B cell (primary cell): ENCODE measurements around the gene PCDHA11. TPM values are rescaled to one million over a fixed set of nuclear protein-coding genes. Genes with fewer than 3 reads are reported as not detected.

Experiments
- ATAC-seq: fragments of 200-7000 bp; cut with Tn5 transposase; one replicate; pipeline ENCODE4 v1.10.0; 2021; ENCODE audit warnings: low read depth, mild to moderate bottlenecking, moderate number of reproducible peaks, moderate library complexity
- CTCF ChIA-PET: fragments of 350-600 bp; sonication (Branson Sonifier 250); formaldehyde crosslinking; loops from one replicate; lab custom pipeline; 2021; ENCODE audit warnings: antibody characterized with exemption, inconsistent platforms; lab: Charles Lee
- POLR2A ChIA-PET: fragments of 350-600 bp; sonication (Branson Sonifier 250); formaldehyde crosslinking; loops from one replicate; lab custom pipeline; 2021; ENCODE audit warnings: antibody characterized with exemption; lab: Charles Lee
- DNase-seq: peaks from one replicate; pipeline ENCODE4 v3.0.0; 2013
- H2AFZ ChIP-seq: 2 replicates; pipeline ENCODE4 v1.6.1; 2012; ENCODE audit warnings: mild to moderate bottlenecking, low read depth, low read length; ENCODE audit not compliant: insufficient read depth, poor library complexity, severe bottlenecking
- H3K27ac ChIP-seq, 2 donors: 1 replicate in 1 of 2; 2 replicates in 1 of 2; pipeline ENCODE4 v1.5.1; 2012 to 2013; ENCODE audit warnings: low read length in 2 of 2, mild to moderate bottlenecking in 2 of 2, moderate library complexity in 1 of 2
- H3K27me3 ChIP-seq, 4 experiments: fragments of 200-600 bp in 1 of 4; sonication (generic) in 1 of 4; replicated peaks in 1 of 4; 1 replicate in 2 of 4; 2 replicates in 2 of 4; pipeline versions ENCODE4 v1.6.1 to v1.7.0; 2013 to 2016; ENCODE audit warnings: low read length in 3 of 4, mild to moderate bottlenecking in 2 of 4, mixed read lengths in 1 of 4, moderate library complexity in 1 of 4; ENCODE audit not compliant: insufficient read depth in 4 of 4, control insufficient read depth in 3 of 4; ENCODE audit errors: control extremely low read depth in 1 of 4
- H3K36me3 ChIP-seq, 2 experiments: replicated peaks in 1 of 2; 1 replicate in 1 of 2; 2 replicates in 1 of 2; pipeline versions ENCODE4 v1.6.1 to v1.7.1; 2013; ENCODE audit warnings: low read length in 1 of 2; ENCODE audit not compliant: insufficient read depth in 2 of 2, control insufficient read depth in 1 of 2; ENCODE audit errors: control extremely low read depth in 1 of 2, extremely low read depth in 1 of 2
- H3K4me1 ChIP-seq, 2 donors: fragments of 200-600 bp in 1 of 2; sonication (generic) in 1 of 2; 1 replicate in 1 of 2; 2 replicates in 1 of 2; pipeline versions ENCODE4 v1.5.1 to v1.6.1; 2013 to 2017; ENCODE audit warnings: low read length in 2 of 2; ENCODE audit not compliant: control insufficient read depth in 2 of 2, insufficient read depth in 2 of 2
- H3K4me2 ChIP-seq: replicated peaks from 2 replicates; pipeline ENCODE3; 2012; ENCODE audit warnings: mild to moderate bottlenecking, low read depth, low read length; ENCODE audit not compliant: poor library complexity, severe bottlenecking
- H3K4me3 ChIP-seq, 5 experiments: fragments of 200-600 bp in 1 of 5; sonication (generic) in 1 of 5; 1 replicate in 3 of 5; 2 replicates in 2 of 5; pipeline versions ENCODE4 v1.5.1 to v1.7.0; 2011 to 2016; ENCODE audit warnings: low read length in 4 of 5, mild to moderate bottlenecking in 4 of 5, low read depth in 2 of 5, control low read depth in 1 of 5, moderate library complexity in 1 of 5; ENCODE audit not compliant: insufficient read depth in 1 of 5; ENCODE audit errors: control extremely low read depth in 1 of 5, extremely low read depth in 1 of 5
- H3K79me2 ChIP-seq: fragments of 200-600 bp; sonication (generic); one replicate; pipeline ENCODE4 v1.6.0; 2016; ENCODE audit warnings: low read length; ENCODE audit not compliant: control insufficient read depth, insufficient read depth
- H3K9ac ChIP-seq: fragments of 200-600 bp; sonication (generic); 2 replicates; pipeline ENCODE4 v1.6.1; 2017; ENCODE audit warnings: mild to moderate bottlenecking, low read length, moderate library complexity
- H3K9me3 ChIP-seq, 3 donors: one replicate each; pipeline versions ENCODE4 v1.6.1 to v1.7.1; 2013; ENCODE audit warnings: low read length in 2 of 3; ENCODE audit not compliant: control insufficient read depth in 2 of 3, insufficient read depth in 1 of 3; ENCODE audit errors: control extremely low read depth in 1 of 3
- H4K20me1 ChIP-seq: 2 replicates; pipeline ENCODE4 v1.6.0; 2012; ENCODE audit warnings: mild to moderate bottlenecking, low read length; ENCODE audit not compliant: insufficient read depth, control insufficient read depth, poor library complexity, severe bottlenecking
- H3K27ac Mint-ChIP-seq: one replicate; pipeline ENCODE4 v1.8.0; 2021; ENCODE audit warnings: mixed read lengths
- H3K27me3 Mint-ChIP-seq: one replicate; pipeline ENCODE4 v1.8.0; 2021; ENCODE audit warnings: mixed read lengths
- H3K4me1 Mint-ChIP-seq: one replicate; pipeline ENCODE4 v1.8.0; 2021; ENCODE audit warnings: mixed read lengths
- H3K4me3 Mint-ChIP-seq: one replicate; pipeline ENCODE4 v1.8.0; 2021; ENCODE audit warnings: mixed read lengths
- H3K9me3 Mint-ChIP-seq: one replicate; pipeline ENCODE4 v1.8.0; 2022; ENCODE audit warnings: mixed read lengths; ENCODE audit not compliant: insufficient read depth
- CTCF ChIP-seq: fragments of 200-600 bp; IDR thresholded peaks from one replicate; pipeline ENCODE4 v1.8.0; 2022; ENCODE audit warnings: antibody characterized with exemption, mild to moderate bottlenecking
- EZH2 ChIP-seq: IDR thresholded peaks from 2 replicates; pipeline ENCODE4 v1.6.1; 2012; ENCODE audit warnings: borderline replicate concordance, low read depth, mild to moderate bottlenecking, moderate library complexity, low read length; ENCODE audit not compliant: insufficient read depth, poor library complexity, severe bottlenecking
- WGBS: methylation state at CpG from one replicate; pipeline ENCODE4 v1.1.5; 2013; ENCODE audit warnings: missing lambda C conversion rate; ENCODE audit not compliant: insufficient coverage; 5-methylcytosine and 5-hydroxymethylcytosine counted together
- intact Hi-C: fragments of 100-400 bp; cut with micrococcal nuclease; formaldehyde crosslinking; loops from one replicate; pipeline ENCODE4 v1.10.0; 2022
- polyA plus RNA-seq: library from polyadenylated mRNA; depleted of rRNA; stranded (reverse); fragments of >200 nt; gene quantifications from 2 replicates; pipeline ENCODE4 v1.2.3, GENCODE V29; 2012
- total RNA-seq, 2 donors: library from RNA; stranded (reverse); fragments of 120-200 nt in 1 of 2; gene quantifications; 1 replicate in 1 of 2; 2 replicates in 1 of 2; pipeline versions ENCODE4 v1.2.3 to v1.2.4, GENCODE V29; 2013 to 2022

The PCDHA11 gene
- total and polyA plus RNA-seq, 2 donors (not counting 1 experiment from before 2014, with no cell fraction given) = not detected

GRCh38 chr5:140857177-140857986 is 11.4 kb upstream of the PCDHA11 start:
- Mint-ChIP-seq H3K4me1 (no peaks in the 10 kb centered on the region), H3K27ac (no peak overlapping the region), H3K9me3 (no peaks in the 10 kb centered on the region), H3K27me3 (peaks cover 8% of the 10 kb centered on the region), H3K4me3 (no peak overlapping the region)
- Histone ChIP-seq H3K36me3 (no peaks in the 10 kb centered on the region), H3K9ac (no peak overlapping the region), H4K20me1 (no peaks in the 10 kb centered on the region), H2AFZ (no peak overlapping the region), H3K79me2 (no peaks in the 10 kb centered on the region), H3K27me3 (peaks cover 0 to 12% (median 5%) of the 10 kb centered on the region in 4 experiments), H3K4me3 (no peak overlapping the region), H3K4me1 (no peaks in the 10 kb centered on the region), H3K4me2 (no peak overlapping the region), H3K27ac (no peak overlapping the region), H3K9me3 (peaks cover 1 to 37% (median 9%) of the 10 kb centered on the region in 3 donors)
- POLR2A ChIA-PET = no interaction called here
- DNase-seq (no peak), ATAC-seq (no peak)
- CTCF ChIA-PET = no interaction called here
- WGBS = 64% methylated on average over 94 of the region's 94 CpGs
- intact Hi-C loops = no loop called here
- TF ChIP-seq CTCF (no peak), EZH2 (no peak)

DNA sequence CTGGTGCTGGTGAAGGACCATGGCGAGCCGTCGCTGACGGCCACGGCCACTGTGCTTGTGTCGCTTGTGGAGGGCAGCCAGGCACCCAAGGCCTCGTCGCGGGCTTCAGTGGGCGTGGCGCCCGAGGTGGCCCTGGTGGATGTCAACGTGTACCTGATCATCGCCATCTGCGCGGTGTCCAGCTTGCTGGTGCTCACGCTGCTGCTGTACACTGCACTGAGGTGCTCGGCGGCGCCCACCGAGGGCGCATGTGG is 10.8 kb upstream of the PCDHA11 start:
- Histone ChIP-seq H3K27me3 (peaks cover 0 to 11% (median 4%) of the 10 kb centered on the region in 4 experiments), H3K4me1 (no peaks in the 10 kb centered on the region), H3K4me2 (no peak overlapping the region), H3K36me3 (no peaks in the 10 kb centered on the region), H3K9me3 (peaks cover 1 to 42% (median 9%) of the 10 kb centered on the region in 3 donors), H2AFZ (no peak overlapping the region), H4K20me1 (no peaks in the 10 kb centered on the region), H3K4me3 (no peak overlapping the region), H3K27ac (no peak overlapping the region), H3K9ac (no peak overlapping the region), H3K79me2 (no peaks in the 10 kb centered on the region)
- TF ChIP-seq EZH2 (no peak), CTCF (no peak)
- H3K27me3 Mint-ChIP-seq = peaks cover 8% of the 10 kb centered on the region
- POLR2A ChIA-PET = no interaction called here
- intact Hi-C loops = no loop called here
- CTCF ChIA-PET = no interaction called here
- no peaks in the 10 kb centered on the region for H3K9me3 Mint-ChIP-seq
- no peaks in the 10 kb centered on the region for H3K4me1 Mint-ChIP-seq
- H3K27ac Mint-ChIP-seq = no peak overlapping the region
- no peak for ATAC-seq
- no peak for DNase-seq
- WGBS = 67% methylated on average over 22 of the region's 22 CpGs
- no peak overlapping the region for H3K4me3 Mint-ChIP-seq
